ENCODE data around the gene SERPINF2.

DNA sequence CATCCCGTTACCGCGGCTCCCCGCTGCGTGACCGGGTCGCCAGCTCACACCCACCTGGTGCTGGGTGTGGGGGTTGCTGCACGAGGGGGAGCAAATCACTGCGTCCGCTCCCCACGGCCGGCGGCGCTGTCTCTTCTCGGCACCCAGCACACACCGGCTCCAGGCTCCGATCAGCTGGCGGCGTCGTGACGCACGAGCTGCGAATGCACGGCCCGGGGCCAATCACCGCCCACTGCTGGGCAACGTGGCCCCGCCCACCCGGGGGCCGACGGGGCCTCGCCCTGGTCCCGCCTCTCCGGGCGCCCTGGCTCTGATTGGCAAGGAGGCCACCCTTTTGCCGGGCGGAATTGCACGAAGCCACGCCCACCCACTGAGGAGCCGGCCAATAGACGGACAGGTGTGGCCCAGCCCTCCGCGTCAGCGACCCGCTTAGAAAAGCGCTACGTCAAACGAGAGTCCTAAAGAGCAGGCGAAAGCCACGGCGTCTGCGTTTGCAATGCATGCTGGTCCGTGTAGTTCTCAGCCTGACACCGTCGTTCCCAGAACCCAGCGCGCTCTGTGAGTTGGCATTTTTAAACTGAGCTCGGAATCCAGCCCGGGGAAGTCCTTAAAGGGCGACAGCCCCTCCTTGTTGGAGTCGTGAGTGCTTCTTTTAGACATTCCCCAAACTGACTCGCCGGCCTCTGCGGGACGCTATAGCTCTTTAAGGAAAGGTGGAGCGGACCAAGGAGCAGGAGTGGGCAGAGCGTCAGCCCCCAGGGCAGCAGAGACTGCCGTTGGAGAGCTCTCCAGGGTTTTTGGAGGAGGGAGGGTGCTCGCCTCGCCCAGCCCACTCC is 26.4 kb upstream of the SERPINF2 start:
- TF ChIP-seq POLR2AphosphoS5 (IDR thresholded peaks at IDR 0.05; ENCODE audit: low read depth, low read length): peak; percentile 97
- TF ChIP-seq POLR2A (IDR thresholded peaks at IDR 0.05; ENCODE audit: low read depth, low read length): peak; percentile 94
- TF ChIP-seq TAF1 (IDR thresholded peaks at IDR 0.05; ENCODE audit: low read depth, low read length): peak; percentile 94
- no peak for TF ChIP-seq SPI1 (IDR thresholded peaks at IDR 0.05; ENCODE audit: low read depth, low read length)
- peak; percentile 72 for TF ChIP-seq POU2F2 (IDR thresholded peaks at IDR 0.05; ENCODE audit: low read depth, low read length)
- TF ChIP-seq PAX5 (IDR thresholded peaks at IDR 0.05; ENCODE audit: insufficient read depth, low read length, severe bottlenecking): peak; percentile 5

All from GM12891 (cell line).